HepG2 (cell line): Measurements from ENCODE around the gene C11orf24. TPM values are rescaled to one million over a fixed set of nuclear protein-coding genes. Genes with fewer than 3 reads are reported as not detected.

Experiments
- BCL3 ChIP-seq: sonication (generic); formaldehyde crosslinking; IDR thresholded peaks from 2 replicates; pipeline ENCODE4 v1.5.1; 2020; ENCODE audit warnings: mild to moderate bottlenecking, missing genetic modification reagents, moderate library complexity
- CEBPB ChIP-seq: IDR thresholded peaks from 2 replicates; pipeline ENCODE4 v1.6.1; 2011; ENCODE audit warnings: low read depth, low read length, improper control_type of control experiment, borderline replicate concordance
- DNMT1 ChIP-seq: sonication (generic); formaldehyde crosslinking; IDR thresholded peaks from 2 replicates; pipeline ENCODE4 v1.5.1; 2020; ENCODE audit warnings: mild to moderate bottlenecking, missing genetic modification reagents
- FOXK2 ChIP-seq: fragments of 450-650 bp; IDR thresholded peaks from 2 replicates; pipeline ENCODE4 v1.6.1; 2016
- GRHL1 ChIP-seq: sonication (generic); formaldehyde crosslinking; conservative IDR thresholded peaks from 2 replicates; pipeline ENCODE4 v1.8.0; 2022; ENCODE audit warnings: missing genetic modification reagents
- ISX ChIP-seq: sonication (generic); formaldehyde crosslinking; conservative IDR thresholded peaks from 2 replicates; pipeline ENCODE4 v1.5.0; 2020; ENCODE audit warnings: missing genetic modification reagents
- KDM6A ChIP-seq: IDR thresholded peaks from 2 replicates; pipeline ENCODE4 v1.6.1; 2016; ENCODE audit warnings: low read depth
- KLF13 ChIP-seq: sonication (generic); formaldehyde crosslinking; IDR thresholded peaks from 2 replicates; pipeline ENCODE4 v1.4.0; 2020; ENCODE audit warnings: mild to moderate bottlenecking, missing genetic modification reagents
- MAFF ChIP-seq: IDR thresholded peaks from 2 replicates; pipeline ENCODE4 v1.6.1; 2011; ENCODE audit warnings: low read depth, low read length, improper control_type of control experiment
- MEIS1 ChIP-seq: sonication (generic); formaldehyde crosslinking; IDR thresholded peaks from 2 replicates; pipeline ENCODE4 v1.9.0; 2021; ENCODE audit warnings: mild to moderate bottlenecking, missing genetic modification reagents, moderate library complexity, borderline replicate concordance
- MYPOP ChIP-seq: sonication (generic); formaldehyde crosslinking; IDR thresholded peaks from 2 replicates; pipeline ENCODE4 v1.8.1; 2023; ENCODE audit warnings: mild to moderate bottlenecking, moderate library complexity, missing genetic modification reagents
- NCOA2 ChIP-seq: sonication (generic); formaldehyde crosslinking; IDR thresholded peaks from 2 replicates; pipeline ENCODE4 v1.8.0; 2022; ENCODE audit warnings: inconsistent platforms
- SCMH1 ChIP-seq: sonication (generic); formaldehyde crosslinking; IDR thresholded peaks from 2 replicates; pipeline ENCODE4 v1.9.0; 2021; ENCODE audit warnings: missing genetic modification reagents, mild to moderate bottlenecking, borderline replicate concordance
- SMYD3 ChIP-seq: sonication (generic); formaldehyde crosslinking; IDR thresholded peaks from 2 replicates; pipeline ENCODE4 v1.8.1; 2023; ENCODE audit warnings: mild to moderate bottlenecking, missing genetic modification reagents
- TAF15 ChIP-seq: fragments of 200-400 bp; formaldehyde crosslinking; IDR thresholded peaks from one replicate; pipeline ENCODE4 v1.6.1; 2018; ENCODE audit warnings: mild to moderate bottlenecking, low read depth, low read length; ENCODE audit not compliant: poor library complexity, severe bottlenecking
- ZBTB43 ChIP-seq: sonication (generic); formaldehyde crosslinking; conservative IDR thresholded peaks from 2 replicates; pipeline ENCODE4 v1.4.0; 2020; ENCODE audit warnings: missing genetic modification reagents
- ZFY ChIP-seq: sonication (generic); formaldehyde crosslinking; IDR thresholded peaks from 2 replicates; pipeline ENCODE4 v1.4.0; 2020; ENCODE audit warnings: missing genetic modification reagents
- ZNF138 ChIP-seq: sonication (generic); formaldehyde crosslinking; IDR thresholded peaks from 2 replicates; pipeline ENCODE4 v1.5.0; 2020; ENCODE audit warnings: mild to moderate bottlenecking, low read depth, missing genetic modification reagents
- ZNF326 ChIP-seq: sonication (generic); formaldehyde crosslinking; IDR thresholded peaks from 2 replicates; pipeline ENCODE4 v1.4.0; 2020; ENCODE audit warnings: missing genetic modification reagents, borderline replicate concordance
- ZNF431 ChIP-seq: sonication (generic); formaldehyde crosslinking; IDR thresholded peaks from 2 replicates; pipeline ENCODE4 v1.9.0; 2022; ENCODE audit warnings: missing genetic modification reagents, low read depth, mild to moderate bottlenecking, borderline replicate concordance
- ZNF549 ChIP-seq: sonication (generic); formaldehyde crosslinking; IDR thresholded peaks from 2 replicates; pipeline ENCODE4 v1.5.0; 2020; ENCODE audit warnings: missing genetic modification reagents
- ZNF556 ChIP-seq: sonication (generic); formaldehyde crosslinking; IDR thresholded peaks from 2 replicates; pipeline ENCODE4 v1.4.0; 2020; ENCODE audit warnings: mild to moderate bottlenecking, missing genetic modification reagents, borderline replicate concordance
- ZNF766 ChIP-seq: sonication (generic); formaldehyde crosslinking; IDR thresholded peaks from 2 replicates; pipeline ENCODE4 v1.5.0; 2020; ENCODE audit warnings: missing genetic modification reagents, borderline replicate concordance
- ZNF839 ChIP-seq: sonication (generic); formaldehyde crosslinking; IDR thresholded peaks from 2 replicates; pipeline ENCODE4 v1.4.0; 2020; ENCODE audit warnings: missing genetic modification reagents, mild to moderate bottlenecking, borderline replicate concordance
- ZSCAN20 ChIP-seq: sonication (generic); formaldehyde crosslinking; IDR thresholded peaks from 2 replicates; pipeline ENCODE4 v1.4.0; 2020; ENCODE audit warnings: missing genetic modification reagents, mild to moderate bottlenecking, borderline replicate concordance
- polyA plus RNA-seq, 8 experiments: library from polyadenylated mRNA; depleted of rRNA in 3 of 8; stranded (reverse) in 7 of 8; unstranded in 1 of 8; fragments of >200 nt; fragmentation: Illumina TruSeq in 4 of 8; extraction: Trizol in 4 of 8; gene quantifications; 2 replicates each; pipeline versions ENCODE4 v1.2.1 to v1.2.3, GENCODE V29; 2011 to 2016; ENCODE audit warnings: low read depth in 4 of 8, missing spikeins in 1 of 8, mixed read lengths in 1 of 8; ENCODE audit not compliant: insufficient read depth in 1 of 8
- total RNA-seq, 5 experiments: library from RNA; depleted of rRNA; stranded (reverse); fragments of >200 nt; fragmentation: Illumina TruSeq; extraction: Trizol; gene quantifications; 2 replicates each; pipeline ENCODE4 v1.2.3, GENCODE V29; 2016; ENCODE audit warnings: low read depth in 1 of 5

C11orf24 gene
- total and polyA plus RNA-seq, 2 of the 13 experiments (the other 11 are each of a cell fraction or from before 2014, with no cell fraction given): 52.9 to 55.5 TPM

GRCh38 chr11:68297812-68298658 lies 26.3 kb upstream of the C11orf24 start (continued):
- no peak; the same call in 1 of the 2 replicates for TF ChIP-seq ZSCAN20 (CRISPR knock-in tag)
- TF ChIP-seq ZNF556 (CRISPR knock-in tag): peak; percentile 90
- no peak for TF ChIP-seq FOXK2
- TF ChIP-seq TAF15: peak; percentile 45
- TF ChIP-seq ZBTB43 (CRISPR knock-in tag): peak; percentile 83
- no peak for TF ChIP-seq ZNF839 (CRISPR knock-in tag)
- TF ChIP-seq MEIS1 (CRISPR knock-in tag): peak; percentile 97; the same call in 1 of the 2 replicates
- TF ChIP-seq ZNF431 (CRISPR knock-in tag): peak; percentile 92
- TF ChIP-seq ZFY (CRISPR knock-in tag): peak; percentile 69
- 0 out of 2 replicates have a peak, but pooled peaks have one; percentile 19 for TF ChIP-seq ZNF549 (CRISPR knock-in tag)
- TF ChIP-seq MYPOP (CRISPR knock-in tag): peak; percentile 88; the same call in 1 of the 2 replicates
- TF ChIP-seq DNMT1: no peak
- TF ChIP-seq KDM6A (CRISPR knock-in tag): peak; percentile 99
- TF ChIP-seq SMYD3 (CRISPR knock-in tag): peak; percentile 26; the same call in 1 of the 2 replicates
- peak; percentile 96 for TF ChIP-seq NCOA2 (CRISPR knock-in tag)
- no peak for TF ChIP-seq ZNF326 (CRISPR knock-in tag)
- no peak for TF ChIP-seq ISX (CRISPR knock-in tag)
- TF ChIP-seq SCMH1 (CRISPR knock-in tag): no peak
- 0 out of 2 replicates have a peak, but pooled peaks have one; percentile 47 for TF ChIP-seq ZNF138 (CRISPR knock-in tag)
- no peak for TF ChIP-seq KLF13 (CRISPR knock-in tag)
- peak; percentile 80; the same call in 1 of the 2 replicates for TF ChIP-seq BCL3 (CRISPR knock-in tag)
- TF ChIP-seq MAFF: no peak
- no peak for TF ChIP-seq GRHL1 (CRISPR knock-in tag)
- no peak for TF ChIP-seq CEBPB
- TF ChIP-seq ZNF766 (CRISPR knock-in tag): no peak; the same call in 1 of the 2 replicates
